ENCODE measurements around the gene PITX3.
A peak's percentile ranks its signal among the peaks of the same experiment; 100 is the strongest.

Gene PITX3

GRCh38 chr10:102241444-102242117 lies at the start of gene PITX3:
Gene PITX3, minus strand, starts transcription at chr10:102241512. Its CDS starts 9,432 bp downstream, at chr10:102232080.
- DNase-seq = peak; percentile 50 to 65

GRCh38 chr10:102289840-102290239 lies 48.5 kb upstream of the PITX3 start:
- no peak for DNase-seq

- DNase-seq = no peak
These were observed 48.0 kb upstream of the PITX3 start for GRCh38 chr10:102289356-102289755.

GRCh38 chr10:102287991-102288390 lies 46.7 kb upstream of the PITX3 start:
- no peak for DNase-seq

- DNase-seq = no peak
These were observed 46.2 kb upstream of the PITX3 start for GRCh38 chr10:102287538-102287937.

GRCh38 chr10:102286216-102286615 lies 44.9 kb upstream of the PITX3 start:
- DNase-seq = no peak

DNA sequence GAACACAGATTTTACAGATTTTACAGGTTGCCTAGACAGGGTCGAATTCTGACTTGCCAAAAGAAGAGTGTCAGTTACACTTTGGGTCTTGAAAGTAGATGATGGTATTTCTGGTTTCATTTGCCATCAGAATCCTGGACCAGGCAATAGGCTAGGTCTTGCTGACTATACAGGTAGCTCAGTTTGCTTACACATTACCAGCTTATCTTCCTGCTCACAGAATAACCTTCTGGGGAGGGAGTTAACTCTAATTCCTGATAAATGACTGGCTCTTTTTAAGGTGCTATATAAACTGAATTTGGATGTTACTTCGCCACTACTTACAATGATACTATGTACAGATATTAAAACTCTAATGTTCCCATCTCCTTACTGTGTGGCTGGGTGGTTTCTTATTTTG lies 43.8 kb upstream of the PITX3 start:
- DNase-seq = no peak

DNA sequence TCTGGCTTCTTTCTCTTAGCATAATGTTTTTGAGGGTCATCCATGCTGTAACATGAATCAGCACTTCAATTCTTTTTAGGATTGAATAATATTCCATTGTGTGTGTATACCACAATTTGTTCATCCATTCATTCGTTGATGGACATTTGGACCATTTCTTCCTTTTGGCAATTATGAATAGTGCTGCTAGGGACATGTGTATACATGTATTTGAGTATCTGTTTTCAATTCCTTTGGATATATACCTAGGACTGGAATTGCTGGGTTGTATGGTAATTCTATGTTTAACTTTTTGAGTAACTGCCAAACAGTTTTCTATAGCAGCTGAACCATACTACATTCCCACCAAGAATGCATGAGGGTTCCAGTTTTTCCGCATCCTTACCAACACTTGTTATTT lies 43.2 kb upstream of the PITX3 start:
- no peak for DNase-seq

DNA sequence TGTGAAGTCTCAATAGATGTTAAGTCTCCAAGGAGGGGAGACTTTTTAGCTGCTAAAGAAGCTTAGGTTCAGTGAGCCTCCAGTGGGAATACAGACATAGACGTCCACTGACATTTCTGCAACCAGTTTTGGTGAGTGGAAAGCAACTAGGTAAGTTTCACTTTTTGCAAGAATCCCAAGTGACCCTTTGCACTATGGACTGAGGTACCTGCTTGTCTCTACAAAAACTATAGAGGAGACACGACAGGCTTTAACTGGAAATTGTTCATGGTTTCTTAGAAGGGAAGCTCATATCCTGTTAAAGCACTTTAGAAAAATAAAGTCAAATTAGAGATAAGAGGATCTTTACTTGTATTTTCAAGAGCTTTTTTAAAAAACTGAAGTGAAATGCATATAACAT lies 42.6 kb upstream of the PITX3 start:
- no peak for DNase-seq

DNA sequence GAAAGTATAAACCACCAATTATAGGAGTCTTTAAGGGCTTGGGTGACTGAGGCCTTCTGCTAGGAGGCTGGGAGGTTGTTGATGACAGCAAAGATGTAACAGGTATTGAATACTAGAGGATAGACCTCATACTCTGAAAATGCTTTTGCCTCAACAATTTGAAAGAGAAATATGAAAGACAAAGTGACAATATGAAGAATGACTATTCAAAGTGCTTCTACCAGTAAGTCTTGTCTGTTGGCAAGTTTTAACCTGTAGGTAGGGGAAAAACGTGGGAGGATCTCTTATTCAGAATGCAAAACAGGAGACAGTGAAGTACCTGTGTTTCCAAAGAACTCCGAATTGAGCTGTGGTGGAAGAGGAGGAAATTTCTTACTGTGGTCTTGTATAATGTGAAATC lies 42.2 kb upstream of the PITX3 start:
- DNase-seq = no peak

DNA sequence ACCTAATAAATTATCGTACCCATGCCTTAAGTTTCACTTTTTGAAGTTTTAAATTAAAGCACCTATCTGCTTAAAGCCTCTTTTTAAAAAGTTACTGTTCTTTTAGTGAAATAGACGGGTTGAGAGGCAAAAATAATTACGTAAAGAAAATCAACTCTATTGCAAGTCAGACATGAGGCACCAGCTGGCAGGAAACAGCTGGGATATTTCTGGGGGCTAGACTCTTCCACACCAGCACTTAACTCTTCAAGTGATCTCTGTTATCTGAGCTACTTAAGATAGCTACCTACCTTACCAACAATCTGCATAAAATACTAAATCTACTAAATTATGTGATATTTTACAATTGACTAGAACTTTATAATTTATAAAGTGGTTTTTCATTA lies 39.8 kb upstream of the PITX3 start:
- peak in 1 of 2 donors; percentile 51 for DNase-seq

DNA sequence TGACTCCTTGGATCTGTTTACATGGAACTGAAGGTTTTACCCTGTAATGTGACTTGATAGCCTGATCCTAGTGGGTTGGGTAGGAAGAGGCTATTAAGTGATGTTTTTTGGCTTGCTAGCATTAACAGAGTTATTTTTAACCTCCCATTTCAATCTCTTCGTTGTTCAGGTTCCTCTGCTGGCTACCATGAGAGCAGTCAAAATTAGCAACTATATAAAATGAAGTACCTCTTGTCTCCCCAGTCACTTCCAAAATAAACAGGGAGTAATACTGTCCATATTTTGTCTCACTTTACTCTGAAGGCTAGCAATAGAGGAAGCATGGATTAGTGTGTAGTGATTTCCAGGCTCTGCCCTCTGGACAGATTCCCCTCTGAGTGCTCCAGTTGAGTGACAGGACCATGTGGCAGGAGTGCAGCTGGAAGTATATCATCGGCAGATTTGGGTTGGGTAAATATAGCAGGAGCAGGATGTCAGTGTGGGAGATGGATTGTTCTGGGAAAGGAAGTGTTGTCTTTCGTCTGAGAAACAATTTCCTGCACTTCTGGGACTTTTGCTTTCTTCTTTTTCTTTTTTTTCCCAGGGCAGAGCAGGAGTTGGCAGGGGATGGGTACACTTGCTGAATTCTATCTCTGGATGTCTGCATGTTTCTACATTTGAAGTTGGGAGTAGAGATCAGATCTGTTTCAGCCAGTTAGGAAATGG lies 39.2 kb upstream of the PITX3 start:
- no peak for DNase-seq

DNA sequence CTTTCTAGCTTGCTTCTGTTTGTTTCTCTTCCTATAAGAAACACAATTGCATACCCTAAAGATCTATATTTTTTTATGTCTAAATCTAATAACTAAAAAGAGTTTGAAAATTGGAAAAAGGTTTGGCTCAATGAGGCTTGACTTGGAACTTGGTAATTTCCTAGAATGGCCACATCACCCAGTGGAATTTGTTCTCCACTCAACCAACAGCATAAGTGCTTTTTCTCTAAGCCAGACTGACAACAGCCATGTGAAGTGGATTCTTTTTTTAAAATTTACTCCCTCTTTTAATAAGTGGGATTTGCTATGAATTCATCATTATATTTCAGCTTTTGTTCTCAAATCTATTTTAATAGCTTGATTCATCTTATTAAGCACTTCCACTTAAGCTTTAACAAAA lies 37.8 kb upstream of the PITX3 start:
- DNase-seq = no peak

GRCh38 chr10:102275343-102275742 lies 34.0 kb upstream of the PITX3 start:
- no peak for DNase-seq

- DNase-seq = no peak
These were observed 32.8 kb upstream of the PITX3 start for GRCh38 chr10:102274062-102274461.

- no peak for DNase-seq
These were observed 27.7 kb upstream of the PITX3 start for GRCh38 chr10:102269017-102269416.

DNA sequence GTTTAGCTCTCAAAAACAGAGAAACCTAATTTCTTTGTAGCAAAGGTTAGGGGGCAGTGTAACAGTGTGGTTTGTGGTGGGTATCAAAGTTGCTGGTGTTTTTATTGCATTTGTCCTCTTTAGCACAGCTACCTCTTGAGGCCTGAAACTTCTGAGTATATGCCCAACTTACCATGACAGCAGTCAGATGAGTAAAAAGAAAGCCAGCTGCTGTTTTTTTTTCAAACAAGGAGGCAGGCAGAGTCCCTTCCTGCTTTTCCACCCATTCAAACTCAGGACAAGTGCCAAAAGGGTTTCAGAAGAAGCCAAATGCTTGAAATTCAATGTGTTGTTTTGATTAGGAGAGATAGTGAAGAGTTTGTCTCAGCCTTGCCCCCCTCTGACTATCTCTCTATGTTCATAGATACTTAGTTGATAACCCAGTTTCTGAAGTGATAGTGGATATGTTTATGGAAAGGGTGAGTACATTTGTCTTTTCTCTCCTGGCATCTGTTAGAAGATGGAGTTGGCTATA lies 27.1 kb upstream of the PITX3 start:
- DNase-seq = no peak

GRCh38 chr10:102267748-102268147 lies 26.4 kb upstream of the PITX3 start:
- DNase-seq = no peak

DNA sequence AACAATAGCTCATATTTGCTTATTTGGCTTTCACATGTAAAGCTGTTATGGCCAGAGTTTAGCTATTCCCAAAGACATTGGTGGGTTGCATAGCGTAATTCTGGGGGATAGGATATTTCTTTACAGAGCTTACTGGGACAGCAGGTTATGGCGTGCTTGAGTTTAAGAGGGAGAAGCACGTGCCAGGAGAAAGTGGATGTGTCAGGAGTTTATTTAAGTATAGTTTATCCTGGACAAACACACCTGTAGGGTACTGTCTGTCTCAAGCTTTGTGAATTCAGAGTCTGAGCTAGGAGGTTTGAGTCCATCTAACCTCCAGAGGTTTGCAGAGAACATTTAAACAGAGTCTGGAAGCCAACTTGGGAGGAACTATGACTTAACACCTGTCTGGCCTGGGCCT lies 25.4 kb upstream of the PITX3 start:
- no peak for DNase-seq

DNA sequence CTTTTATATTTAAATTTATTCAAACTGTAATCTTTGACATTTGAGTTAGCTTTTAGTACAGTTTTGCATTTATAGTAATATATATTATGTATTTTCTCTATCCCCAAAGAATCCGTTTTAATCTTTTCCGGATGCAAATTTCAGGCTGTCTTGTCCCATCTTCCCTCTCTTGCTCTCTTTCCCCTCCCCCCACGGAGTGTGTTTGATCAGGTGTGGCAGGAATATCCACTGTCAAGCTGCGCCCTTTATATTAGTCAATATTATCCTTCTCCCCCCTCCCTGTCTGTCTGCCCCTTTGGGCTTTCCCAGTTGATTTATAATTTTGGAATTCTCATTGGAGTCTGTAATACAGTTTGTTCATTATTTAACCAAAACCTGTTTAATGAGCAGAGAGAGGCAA lies 23.1 kb upstream of the PITX3 start:
- DNase-seq = no peak

GRCh38 chr10:102262744-102263370 lies 21.5 kb upstream of the PITX3 start:
- DNase-seq = no peak

DNA sequence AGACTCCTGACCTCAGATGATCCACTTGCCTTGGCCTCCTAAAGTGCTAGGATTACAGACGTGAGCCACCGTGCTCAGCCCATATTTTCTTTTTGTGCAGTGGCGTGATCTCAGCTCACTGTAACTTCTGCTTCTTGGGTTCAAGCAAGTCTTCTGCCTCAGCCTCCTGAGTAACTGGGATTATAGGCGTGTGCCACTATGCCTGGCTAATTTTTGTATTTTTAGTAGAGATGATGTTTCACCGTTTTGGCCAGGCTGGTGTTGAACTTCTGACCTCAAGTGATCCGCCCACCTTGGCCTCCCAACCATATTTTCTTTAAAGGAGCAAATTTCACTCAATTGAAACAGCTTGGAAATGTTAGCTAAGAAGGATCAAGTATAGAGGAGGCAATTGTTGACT lies 20.5 kb upstream of the PITX3 start:
- no peak for DNase-seq

DNA sequence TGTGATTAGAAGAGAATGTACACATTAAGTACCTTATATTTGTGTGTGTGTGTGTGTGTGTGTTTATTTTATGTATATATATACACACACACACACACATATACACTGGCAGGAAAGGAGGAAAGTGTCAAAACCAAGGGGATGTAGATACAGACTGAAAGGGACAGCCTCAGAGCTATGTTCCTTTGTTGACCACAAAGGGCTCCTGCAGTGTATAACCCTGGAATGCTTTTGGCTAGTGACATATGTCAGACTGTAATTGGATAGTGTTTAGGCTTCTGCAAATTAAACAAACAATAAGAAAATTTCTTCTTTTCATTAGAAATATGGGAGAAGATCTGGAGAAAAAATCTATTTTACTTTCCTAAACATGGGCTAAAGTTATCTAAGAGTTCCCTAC lies 19.9 kb upstream of the PITX3 start:
- no peak for DNase-seq

GRCh38 chr10:102255404-102255803 lies 14.1 kb upstream of the PITX3 start:
- no peak for DNase-seq

All from bone marrow (tissue), 2 donors.